GM12865 (cell line): Measurements from ENCODE around the gene RBM48.
A peak's percentile ranks its signal among the peaks of the same experiment; 100 is the strongest.
"Not testable (repeated sequence)": the region's sequence is repeated elsewhere in the genome, so short reads cannot be mapped to it uniquely, and the experiment has no call there.

Source experiments
- DNase-seq: peaks from one replicate; pipeline ENCODE4 v3.0.0; 2010; ENCODE audit warnings: low read depth
- H3K4me3 ChIP-seq: 2 replicates; pipeline ENCODE4 v1.5.1; 2011; ENCODE audit warnings: mild to moderate bottlenecking, low read depth, low read length, control low read depth
- CTCF ChIP-seq: IDR thresholded peaks from 2 replicates; pipeline ENCODE4 v1.5.1; 2011; ENCODE audit warnings: low read length, control low read depth, low read depth, inconsistent platforms; ENCODE audit not compliant: insufficient read depth; ENCODE audit errors: missing control alignments

RBM48 gene

GRCh38 chr7:92517631-92518030 lies 11.0 kb upstream of the RBM48 start:
- DNase-seq, result no peak
- TF ChIP-seq CTCF, result no peak
- no peak overlapping the region for H3K4me3 ChIP-seq

GRCh38 chr7:92520024-92520423 lies 8.6 kb upstream of the RBM48 start:
- DNase-seq, result no peak
- H3K4me3 ChIP-seq, result no peak overlapping the region
- TF ChIP-seq CTCF, result no peak

- no peak for TF ChIP-seq CTCF
- no peak overlapping the region for H3K4me3 ChIP-seq
Observed at GRCh38 chr7:92523110-92523509, 5.5 kb upstream of the RBM48 start.

GRCh38 chr7:92527300-92528187 lies 1.1 kb upstream of the RBM48 start:
- H3K4me3 ChIP-seq, result peak overlapping the region; percentile 75
- peak; percentile 73 for DNase-seq
- no peak for TF ChIP-seq CTCF

More at GRCh38 chr7:92523110-92523509, 5.5 kb upstream of the RBM48 start:
- no peak for DNase-seq

- DNase-seq, result no peak
- peak overlapping the region; percentile 91 for H3K4me3 ChIP-seq
- TF ChIP-seq CTCF, result no peak
Observed at GRCh38 chr7:92528958-92529264, 316 bp downstream of the RBM48 start.

GRCh38 chr7:92534572-92534971 lies 6.0 kb downstream of the RBM48 start:
- no peak for TF ChIP-seq CTCF
- no peak for DNase-seq

GRCh38 chr7:92543542-92543941 lies 14.9 kb downstream of the RBM48 start:
- not testable (repeated sequence) for DNase-seq, H3K4me3 ChIP-seq

More at GRCh38 chr7:92534572-92534971, 6.0 kb downstream of the RBM48 start:
- H3K4me3 ChIP-seq, result no peak overlapping the region

- DNase-seq, H3K4me3 ChIP-seq: not testable (repeated sequence)
Observed at GRCh38 chr7:92545116-92545515, 16.5 kb downstream of the RBM48 start.
